ENCODE results near the gene BRD7. TPM values are rescaled to one million over a fixed set of nuclear protein-coding genes. Genes with fewer than 3 reads are reported as not detected.

BRD7 gene
- total and polyA plus RNA-seq, 2 donors (not counting 1 experiment from before 2014, with no cell fraction given): 29.8 to 64.5 TPM

GRCh38 chr16:50331570-50331969 is 37.2 kb downstream of the BRD7 start:
- ChIA-PET CTCF (interaction anchor here (14.6 kb wide), 1 partner anchor 21 kb away, joined by 329 read pairs; no protein-coding TSS in a partner anchor), POLR2A (no interaction called here)
- Mint-ChIP-seq H3K4me1 (peaks cover 73% of the 10 kb centered on the region), H3K27ac (peak overlapping the region; percentile 80), H3K9me3 (ENCODE audit: insufficient read depth) (peaks cover 3% of the 10 kb centered on the region), H3K27me3 (no peaks in the 10 kb centered on the region), H3K4me3 (peak overlapping the region; percentile 4)
- Histone ChIP-seq H4K20me1 (ENCODE audit: control insufficient read depth, insufficient read depth, low read length, poor library complexity, severe bottlenecking) (no peaks in the 10 kb centered on the region), H3K4me3 (ENCODE audit: control extremely low read depth in 1 of 5, extremely low read depth in 1 of 5, insufficient read depth in 1 of 5, low read depth in 2 of 5, low read length in 4 of 5) (no peak overlapping the region), H3K9ac (ENCODE audit: low read length) (no peak overlapping the region), H3K4me2 (replicated peaks; ENCODE audit: low read depth, low read length, poor library complexity, severe bottlenecking) (no peak overlapping the region), H3K36me3 (replicated peaks in 1 of 2; ENCODE audit: control extremely low read depth in 1 of 2, control insufficient read depth in 1 of 2, extremely low read depth in 1 of 2, insufficient read depth in 2 of 2, low read length in 1 of 2) (peaks cover 25 to 35% of the 10 kb centered on the region in 2 experiments), H3K79me2 (ENCODE audit: control insufficient read depth, insufficient read depth, low read length) (peaks cover 43% of the 10 kb centered on the region), H3K27me3 (replicated peaks in 1 of 4; ENCODE audit: control extremely low read depth in 1 of 4, control insufficient read depth in 3 of 4, insufficient read depth in 4 of 4, low read length in 3 of 4) (no peaks in the 10 kb centered on the region), H3K4me1 (ENCODE audit: control insufficient read depth in 2 of 2, insufficient read depth in 2 of 2, low read length in 2 of 2) (peaks cover 0 to 64% of the 10 kb centered on the region in 2 donors), H3K27ac (ENCODE audit: low read length in 2 of 2) (peak overlapping the region in 1 of 2 donors; percentile 34), H2AFZ (ENCODE audit: insufficient read depth, low read depth, low read length, poor library complexity, severe bottlenecking) (no peak overlapping the region), H3K9me3 (ENCODE audit: control extremely low read depth in 1 of 3, control insufficient read depth in 2 of 3, insufficient read depth in 1 of 3, low read length in 2 of 3) (peaks cover 0 to 1% (median 0%) of the 10 kb centered on the region in 3 donors)
- DNase-seq (no peak), ATAC-seq (ENCODE audit: low read depth) (no peak)
- TF ChIP-seq EZH2 (IDR thresholded peaks at IDR 0.05; ENCODE audit: borderline replicate concordance, insufficient read depth, low read depth, low read length, poor library complexity, severe bottlenecking) (no peak), CTCF (IDR thresholded peaks at IDR 0.05) (no peak)
- intact Hi-C loops (cut with micrococcal nuclease): no loop called here
- 81% methylated on average over 5 of the region's 5 CpGs for WGBS (ENCODE audit: insufficient coverage)

- H3K9me3 ChIP-seq (ENCODE audit: control extremely low read depth in 1 of 3, control insufficient read depth in 2 of 3, insufficient read depth in 1 of 3, low read length in 2 of 3): peaks cover 0 to 1% (median 0%) of the 10 kb centered on the region in 3 donors
- no peaks in the 10 kb centered on the region for H4K20me1 ChIP-seq (ENCODE audit: control insufficient read depth, insufficient read depth, low read length, poor library complexity, severe bottlenecking)
- Mint-ChIP-seq H3K4me1 (peaks cover 63% of the 10 kb centered on the region), H3K27ac (peak overlapping the region; percentile 87), H3K27me3 (no peaks in the 10 kb centered on the region), H3K9me3 (ENCODE audit: insufficient read depth) (peaks cover 3% of the 10 kb centered on the region), H3K4me3 (peak overlapping the region; percentile 59)
- no peak overlapping the region for H3K9ac ChIP-seq (ENCODE audit: low read length)
- peak overlapping the region; percentile 30 for H3K4me2 ChIP-seq (replicated peaks; ENCODE audit: low read depth, low read length, poor library complexity, severe bottlenecking)
- H3K27ac ChIP-seq (ENCODE audit: low read length in 2 of 2): peak overlapping the region; percentile 8 to 75
- DNase-seq: no peak
- intact Hi-C loops (cut with micrococcal nuclease): no loop called here
- no peak overlapping the region for H3K4me3 ChIP-seq (ENCODE audit: control extremely low read depth in 1 of 5, extremely low read depth in 1 of 5, insufficient read depth in 1 of 5, low read depth in 2 of 5, low read length in 4 of 5)
- ChIA-PET POLR2A (no interaction called here), CTCF (interaction anchor here (0.7 to 14.6 kb wide), 14 partner anchors 9 to 477 kb away, joined by 3 to 329 read pairs (median 4); no protein-coding TSS in a partner anchor)
- H3K36me3 ChIP-seq (replicated peaks in 1 of 2; ENCODE audit: control extremely low read depth in 1 of 2, control insufficient read depth in 1 of 2, extremely low read depth in 1 of 2, insufficient read depth in 2 of 2, low read length in 1 of 2): peaks cover 26 to 47% of the 10 kb centered on the region in 2 experiments
- H2AFZ ChIP-seq (ENCODE audit: insufficient read depth, low read depth, low read length, poor library complexity, severe bottlenecking): no peak overlapping the region
- no peak for TF ChIP-seq CTCF (IDR thresholded peaks at IDR 0.05)
- no peak for TF ChIP-seq EZH2 (IDR thresholded peaks at IDR 0.05; ENCODE audit: borderline replicate concordance, insufficient read depth, low read depth, low read length, poor library complexity, severe bottlenecking)
- H3K79me2 ChIP-seq (ENCODE audit: control insufficient read depth, insufficient read depth, low read length): peaks cover 43% of the 10 kb centered on the region
- peaks cover 0 to 51% of the 10 kb centered on the region in 2 donors for H3K4me1 ChIP-seq (ENCODE audit: control insufficient read depth in 2 of 2, insufficient read depth in 2 of 2, low read length in 2 of 2)
- 62% methylated on average over 10 of the region's 11 CpGs for WGBS (ENCODE audit: insufficient coverage)
- H3K27me3 ChIP-seq (replicated peaks in 1 of 4; ENCODE audit: control extremely low read depth in 1 of 4, control insufficient read depth in 3 of 4, insufficient read depth in 4 of 4, low read length in 3 of 4): no peaks in the 10 kb centered on the region
- no peak for ATAC-seq (ENCODE audit: low read depth)
These were observed 39.2 kb downstream of the BRD7 start for GRCh38 chr16:50329446-50330189.
